ENCODE data around the gene TJP3.

DNA sequence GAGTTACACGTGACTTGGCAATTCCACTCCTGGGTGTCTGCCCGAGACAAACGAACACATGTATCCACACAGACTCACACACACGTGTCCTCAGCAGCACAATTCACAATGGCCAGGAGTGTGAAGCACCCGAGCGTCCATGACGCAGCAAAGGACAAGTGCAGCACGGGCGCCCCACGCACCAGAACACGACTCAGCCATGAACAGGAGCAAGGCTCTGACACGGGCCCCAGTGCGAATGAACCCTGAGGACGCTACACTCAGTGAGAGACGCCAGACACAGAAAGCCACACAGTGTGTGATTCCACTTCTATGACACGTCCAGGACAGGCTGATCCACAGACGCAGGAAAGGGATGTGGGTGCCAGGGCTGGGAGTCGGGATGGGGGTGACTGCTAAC is 44.3 kb upstream of the TJP3 start:
- no peak for TF ChIP-seq EZH2 (optimal IDR thresholded peaks at IDR 0.05; ENCODE audit: low read depth, low read length)
- no peak for TF ChIP-seq EZH2phosphoT487 (IDR thresholded peaks at IDR 0.05; ENCODE audit: low read length)
- TF ChIP-seq, protein P1, sequence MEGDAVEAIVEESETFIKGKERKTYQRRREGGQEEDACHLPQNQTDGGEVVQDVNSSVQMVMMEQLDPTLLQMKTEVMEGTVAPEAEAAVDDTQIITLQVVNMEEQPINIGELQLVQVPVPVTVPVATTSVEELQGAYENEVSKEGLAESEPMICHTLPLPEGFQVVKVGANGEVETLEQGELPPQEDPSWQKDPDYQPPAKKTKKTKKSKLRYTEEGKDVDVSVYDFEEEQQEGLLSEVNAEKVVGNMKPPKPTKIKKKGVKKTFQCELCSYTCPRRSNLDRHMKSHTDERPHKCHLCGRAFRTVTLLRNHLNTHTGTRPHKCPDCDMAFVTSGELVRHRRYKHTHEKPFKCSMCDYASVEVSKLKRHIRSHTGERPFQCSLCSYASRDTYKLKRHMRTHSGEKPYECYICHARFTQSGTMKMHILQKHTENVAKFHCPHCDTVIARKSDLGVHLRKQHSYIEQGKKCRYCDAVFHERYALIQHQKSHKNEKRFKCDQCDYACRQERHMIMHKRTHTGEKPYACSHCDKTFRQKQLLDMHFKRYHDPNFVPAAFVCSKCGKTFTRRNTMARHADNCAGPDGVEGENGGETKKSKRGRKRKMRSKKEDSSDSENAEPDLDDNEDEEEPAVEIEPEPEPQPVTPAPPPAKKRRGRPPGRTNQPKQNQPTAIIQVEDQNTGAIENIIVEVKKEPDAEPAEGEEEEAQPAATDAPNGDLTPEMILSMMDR (IDR thresholded peaks at IDR 0.05; ENCODE audit: low read length) = no peak
